Esophagus squamous epithelium (tissue), 5 donors: Measurements from ENCODE around the gene HNF1A. TPM values are rescaled to one million over a fixed set of nuclear protein-coding genes. Genes with fewer than 3 reads are reported as not detected.

ENCODE experiments used
- DNase-seq: peaks from one replicate; lab custom pipeline; 2025; lab: John Stamatoyannopoulos, UW
- H3K27ac ChIP-seq, 4 donors: fragments of 200-600 bp; sonication (generic); one replicate each; pipeline ENCODE4 v1.5.1; 2016 to 2019; ENCODE audit warnings: mild to moderate bottlenecking in 1 of 4
- H3K27me3 ChIP-seq, 4 donors: fragments of 200-600 bp; sonication (generic); 1 replicate in 3 of 4; 2 replicates in 1 of 4; pipeline versions ENCODE4 v1.5.1 to v1.6.0; 2017 to 2021; ENCODE audit warnings: antibody characterized with exemption in 1 of 4
- H3K36me3 ChIP-seq, 3 donors: fragments of 200-600 bp; sonication (generic); one replicate each; pipeline ENCODE4 v1.5.1; 2016 to 2019
- H3K4me1 ChIP-seq, 3 donors: fragments of 200-600 bp; sonication (generic); one replicate each; pipeline ENCODE4 v1.5.1; 2017 to 2019
- H3K4me3 ChIP-seq, 4 donors: fragments of 200-600 bp; sonication (generic); 1 replicate in 3 of 4; 2 replicates in 1 of 4; pipeline ENCODE4 v1.5.1; 2016 to 2019; ENCODE audit warnings: mild to moderate bottlenecking in 2 of 4, moderate library complexity in 1 of 4
- H3K9me3 ChIP-seq, 3 donors: fragments of 200-600 bp; sonication (generic); one replicate each; pipeline ENCODE4 v1.5.1; 2016 to 2019
- CTCF ChIP-seq, 6 experiments: fragments of 450-650 bp in 4 of 6; fragments of 200-600 bp in 2 of 6; sonication (generic) in 2 of 6; IDR thresholded peaks; one replicate each; pipeline ENCODE4 v1.5.1; 2016 to 2019; ENCODE audit warnings: antibody characterized with exemption in 6 of 6, mild to moderate bottlenecking in 4 of 6, moderate library complexity in 4 of 6
- POLR2A ChIP-seq, 4 donors: fragments of 450-650 bp; IDR thresholded peaks; one replicate each; pipeline ENCODE4 v1.6.1; 2017; ENCODE audit warnings: antibody characterized with exemption in 4 of 4, mild to moderate bottlenecking in 4 of 4, moderate library complexity in 3 of 4
- WGBS, 2 donors: methylation state at CpG; one replicate each; pipeline ENCODE4 v1.1.5; 2018; 5-methylcytosine and 5-hydroxymethylcytosine counted together
- intact Hi-C: fragments of 100-400 bp; cut with DNase I; formaldehyde crosslinking; loops from one replicate; pipeline ENCODE4 v1.15.0; 2022
- total RNA-seq, 4 donors: library from RNA; depleted of rRNA; stranded (reverse); fragments of >200 nt; gene quantifications; one replicate each; pipeline ENCODE4 v1.1.0, GENCODE V29; 2016
- donor health status: DM: yes; HTN: yes; CAD: no.

HNF1A gene
- total RNA-seq, 4 donors from 2014 or later = not detected

DNA sequence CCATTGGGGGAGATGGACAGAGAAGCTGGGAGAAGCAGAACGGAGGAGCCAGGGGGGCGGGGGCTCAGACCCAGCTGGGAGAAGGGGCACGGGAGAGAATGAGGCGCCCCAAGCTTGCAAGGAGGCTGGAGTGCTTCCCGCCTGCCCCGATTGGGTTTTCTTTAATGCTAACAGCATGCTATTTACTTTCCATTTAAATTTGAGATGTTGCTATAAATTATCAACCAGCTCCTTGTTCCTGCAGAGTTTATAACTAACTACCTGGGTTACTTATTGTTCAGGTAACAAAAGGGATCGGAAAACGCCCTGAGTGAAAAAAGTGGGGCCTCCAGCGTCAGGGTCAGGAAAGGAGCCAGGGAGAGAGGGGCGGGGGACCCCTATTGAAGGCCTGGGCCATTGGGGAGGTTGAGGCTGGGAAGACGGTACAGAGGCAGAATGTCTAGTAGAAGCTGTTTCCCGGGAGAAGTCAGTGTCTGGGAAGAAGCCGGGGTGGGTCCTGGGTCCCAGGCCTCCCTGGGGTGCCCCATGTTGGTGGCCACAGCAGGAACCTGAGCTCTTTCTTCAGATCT is 2.5 kb downstream of the HNF1A start:
- Histone ChIP-seq H3K4me1 (no peaks in the 10 kb centered on the region), H3K9me3 (no peaks in the 10 kb centered on the region), H3K36me3 (no peaks in the 10 kb centered on the region), H3K27ac (no peak overlapping the region), H3K27me3 (peaks cover 0 to 5% (median 0%) of the 10 kb centered on the region in 4 donors), H3K4me3 (no peak overlapping the region)
- DNase-seq = no peak
- WGBS, 2 donors = 68 to 70% methylated on average over 12 to 13 of the region's 13 CpGs
- intact Hi-C loops = loop anchor here (10.0 kb wide), 1 partner anchor 336 kb away; the partner anchor contains the start of gene CABP1
- TF ChIP-seq POLR2A (IDR thresholded peaks at IDR 0.05) (no peak), CTCF (IDR thresholded peaks at IDR 0.05) (no peak)

- no peak overlapping the region for H3K27ac ChIP-seq
- intact Hi-C loops = loop anchor here (10.0 kb wide), 1 partner anchor 337 kb away; the partner anchor contains the start of gene CABP1
- no peaks in the 10 kb centered on the region for H3K36me3 ChIP-seq
- H3K9me3 ChIP-seq = no peaks in the 10 kb centered on the region
- no peak for DNase-seq
- peaks cover 0 to 5% (median 0%) of the 10 kb centered on the region in 4 donors for H3K27me3 ChIP-seq
- no peaks in the 10 kb centered on the region for H3K4me1 ChIP-seq
- TF ChIP-seq CTCF (IDR thresholded peaks at IDR 0.05) (no peak), POLR2A (IDR thresholded peaks at IDR 0.05) (no peak)
- H3K4me3 ChIP-seq = no peak overlapping the region
- 65 to 68% methylated on average over 6 of the region's 6 CpGs for WGBS, 2 donors
These were observed 3.1 kb downstream of the HNF1A start for GRCh38 chr12:120981407-120981941.

DNA sequence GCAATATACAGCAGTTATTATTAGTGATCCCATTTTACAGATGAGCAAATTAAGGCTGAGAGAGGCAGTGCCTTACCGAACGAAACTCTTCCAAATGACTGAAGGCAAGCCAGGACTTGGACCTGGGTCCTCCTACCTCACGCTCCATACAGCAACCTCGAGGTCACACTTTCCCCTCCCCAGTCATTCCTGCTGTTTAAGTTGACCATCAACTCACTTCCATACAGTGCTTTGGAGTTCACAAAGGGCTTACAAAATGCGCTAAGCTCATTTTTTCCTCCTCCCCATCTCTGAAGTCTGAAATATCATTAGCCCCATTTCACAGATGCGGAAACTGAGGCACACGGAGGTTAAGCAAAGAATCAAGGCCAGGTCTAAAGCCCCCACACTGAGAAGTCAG is 4.3 kb downstream of the HNF1A start:
- H3K4me3 ChIP-seq = no peak overlapping the region
- intact Hi-C loops = loop anchor here (10.0 kb wide), 1 partner anchor 338 kb away; the partner anchor contains the start of gene CABP1
- no peak for DNase-seq
- no peaks in the 10 kb centered on the region for H3K36me3 ChIP-seq
- H3K9me3 ChIP-seq = no peaks in the 10 kb centered on the region
- peaks cover 0 to 5% (median 0%) of the 10 kb centered on the region in 4 donors for H3K27me3 ChIP-seq
- H3K4me1 ChIP-seq = no peaks in the 10 kb centered on the region
- TF ChIP-seq POLR2A (IDR thresholded peaks at IDR 0.05) (no peak), CTCF (IDR thresholded peaks at IDR 0.05) (no peak)
- H3K27ac ChIP-seq = no peak overlapping the region
- 51 to 72% methylated on average over 7 of the region's 7 CpGs for WGBS, 2 donors

DNA sequence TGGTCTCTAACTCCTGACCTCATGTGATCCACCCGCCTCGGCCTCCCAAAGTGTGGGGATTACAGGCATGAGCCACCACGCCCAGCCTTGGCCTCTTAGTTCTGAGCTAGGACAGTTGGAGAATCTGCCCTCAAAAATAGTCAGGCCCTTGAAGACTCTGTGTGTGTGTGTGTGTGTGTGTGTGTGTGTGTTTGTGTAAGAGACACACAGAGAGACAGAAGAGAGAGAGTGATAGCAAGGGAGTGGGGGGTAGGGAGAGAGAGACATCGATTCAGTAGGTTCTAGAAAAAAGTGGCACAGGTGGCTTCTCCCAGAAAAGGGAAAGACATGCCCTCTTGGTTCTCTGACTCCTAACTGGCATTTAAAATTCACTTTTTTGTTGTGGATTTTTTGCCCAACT is 5.4 kb downstream of the HNF1A start:
- TF ChIP-seq CTCF (IDR thresholded peaks at IDR 0.05) = no peak
- no peak for TF ChIP-seq POLR2A (IDR thresholded peaks at IDR 0.05)
- H3K36me3 ChIP-seq = no peaks in the 10 kb centered on the region
- no peaks in the 10 kb centered on the region for H3K9me3 ChIP-seq
- H3K27ac ChIP-seq = no peak overlapping the region
- peaks cover 0 to 5% (median 0%) of the 10 kb centered on the region in 4 donors for H3K27me3 ChIP-seq
- H3K4me3 ChIP-seq = no peak overlapping the region
- intact Hi-C loops = loop anchor here (10.0 kb wide), 1 partner anchor 339 kb away; the partner anchor contains the start of gene CABP1
- DNase-seq = no peak
- H3K4me1 ChIP-seq = no peaks in the 10 kb centered on the region
- WGBS, 2 donors = 55 to 61% methylated on average over 2 to 3 of the region's 4 CpGs

GRCh38 chr12:120984351-120984898 is 6.1 kb downstream of the HNF1A start:
- TF ChIP-seq CTCF (IDR thresholded peaks at IDR 0.05) = no peak
- TF ChIP-seq POLR2A (IDR thresholded peaks at IDR 0.05) = no peak
- WGBS, 2 donors = 77 to 88% methylated on average over 3 of the region's 3 CpGs
- Histone ChIP-seq H3K4me1 (no peaks in the 10 kb centered on the region), H3K9me3 (no peaks in the 10 kb centered on the region), H3K27ac (no peak overlapping the region), H3K36me3 (no peaks in the 10 kb centered on the region), H3K27me3 (peaks cover 0 to 5% (median 0%) of the 10 kb centered on the region in 4 donors), H3K4me3 (no peak overlapping the region)
- intact Hi-C loops = loop anchor here (10.0 kb wide), 1 partner anchor 340 kb away; the partner anchor contains the start of gene CABP1
- DNase-seq = no peak
